Smooth muscle cell (in vitro differentiated cells): ENCODE measurements around the gene CSF1R. TPM values are rescaled to one million over a fixed set of nuclear protein-coding genes. Genes with fewer than 3 reads are reported as not detected.

Source experiments
- DNase-seq: peaks from one replicate; lab custom pipeline; 2025; ENCODE audit not compliant: unreplicated experiment; lab: John Stamatoyannopoulos, UW
- H2AFZ ChIP-seq: fragments of 200-600 bp; sonication (generic); 2 replicates; pipeline ENCODE4 v1.6.0; 2016; ENCODE audit warnings: antibody characterized with exemption, low read depth, mild to moderate bottlenecking
- H3F3A ChIP-seq: fragments of 200-600 bp; sonication (generic); 2 replicates; pipeline ENCODE4 v1.6.0; 2017; ENCODE audit warnings: antibody characterized with exemption, low read depth
- H3K27ac ChIP-seq: fragments of 200-600 bp; sonication (generic); 2 replicates; pipeline ENCODE4 v1.5.1; 2016; ENCODE audit warnings: low read depth, mild to moderate bottlenecking
- H3K27me3 ChIP-seq: fragments of 200-600 bp; sonication (generic); 2 replicates; pipeline ENCODE4 v1.6.1; 2016; ENCODE audit warnings: low read depth, mild to moderate bottlenecking
- H3K36me3 ChIP-seq: fragments of 200-600 bp; sonication (generic); 2 replicates; pipeline ENCODE4 v1.5.1; 2016; ENCODE audit warnings: low read depth
- H3K4me1 ChIP-seq: fragments of 200-600 bp; sonication (generic); 2 replicates; pipeline ENCODE4 v1.5.1; 2016; ENCODE audit warnings: low read depth
- H3K4me2 ChIP-seq: fragments of 200-600 bp; sonication (generic); 2 replicates; pipeline ENCODE4 v1.6.0; 2016; ENCODE audit warnings: mild to moderate bottlenecking
- H3K4me3 ChIP-seq: fragments of 200-600 bp; sonication (generic); 2 replicates; pipeline ENCODE4 v1.5.1; 2016; ENCODE audit warnings: mild to moderate bottlenecking
- H3K79me2 ChIP-seq: fragments of 200-600 bp; sonication (generic); 2 replicates; pipeline ENCODE4 v1.6.0; 2016; ENCODE audit warnings: low read depth, mild to moderate bottlenecking
- H3K9ac ChIP-seq: fragments of 200-600 bp; sonication (generic); 2 replicates; pipeline ENCODE4 v1.6.0; 2016; ENCODE audit warnings: low read depth
- H3K9me3 ChIP-seq: fragments of 200-600 bp; sonication (generic); replicated peaks from 2 replicates; pipeline ENCODE4 v1.5.1; 2016; ENCODE audit warnings: low read depth
- H4K20me1 ChIP-seq: fragments of 200-600 bp; sonication (generic); 2 replicates; pipeline ENCODE4 v1.6.0; 2016; ENCODE audit warnings: low read depth
- CTCF ChIP-seq: fragments of 200-600 bp; sonication (generic); IDR thresholded peaks from 2 replicates; pipeline ENCODE4 v1.5.1; 2017; ENCODE audit warnings: borderline replicate concordance, mild to moderate bottlenecking, antibody characterized with exemption; ENCODE audit not compliant: insufficient read depth, poor library complexity, severe bottlenecking
- WGBS: methylation state at CpG from one replicate; pipeline ENCODE4 v1.1.7; 2016; ENCODE audit warnings: low lambda C conversion rate; 5-methylcytosine and 5-hydroxymethylcytosine counted together
- polyA plus RNA-seq: library from polyadenylated mRNA; unstranded; fragments of >200 nt; fragmentation: Nextera tagmentation; extraction: Ambion mirVana; gene quantifications from 2 replicates; pipeline ENCODE4 v1.2.1, GENCODE V29; 2016
- total RNA-seq: library from RNA; depleted of rRNA; stranded (reverse); fragments of >200 nt; gene quantifications from 2 replicates; pipeline ENCODE4 v1.2.3, GENCODE V29; 2014

Gene CSF1R
- total and polyA plus RNA-seq, 2 experiments from 2014 or later, result 2.2 to 3.9 TPM

DNA sequence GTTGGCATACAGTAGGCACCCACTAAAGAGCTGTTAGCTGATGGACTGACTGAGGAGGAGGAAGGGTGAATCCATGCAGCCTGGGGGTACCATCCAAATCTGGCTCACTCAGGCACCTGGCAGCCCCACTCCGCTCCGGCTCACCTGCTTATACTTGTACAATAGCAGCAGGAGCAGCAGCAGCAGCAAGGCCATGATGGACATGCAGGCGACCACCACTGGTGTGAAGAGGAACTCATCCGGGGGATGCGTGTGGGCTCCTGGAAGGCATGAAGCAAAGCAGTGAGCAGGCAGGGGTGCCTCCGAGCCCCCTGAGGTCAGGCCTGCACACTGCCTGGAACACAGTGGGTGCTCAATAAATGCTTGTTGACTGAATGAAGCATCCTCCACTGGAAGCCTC is 18.3 kb downstream of the CSF1R start:
- Histone ChIP-seq H3K27me3 (no peaks in the 10 kb centered on the region), H3K27ac (no peak overlapping the region), H3F3A (peaks cover 7% of the 10 kb centered on the region), H4K20me1 (no peaks in the 10 kb centered on the region), H3K4me1 (peaks cover 23% of the 10 kb centered on the region), H3K9me3 (no peaks in the 10 kb centered on the region), H2AFZ (no peak overlapping the region), H3K79me2 (no peaks in the 10 kb centered on the region), H3K36me3 (no peaks in the 10 kb centered on the region), H3K4me2 (no peak overlapping the region), H3K4me3 (no peak overlapping the region), H3K9ac (no peak overlapping the region)
- DNase-seq, result no peak
- 97% methylated on average over 6 of the region's 6 CpGs for WGBS
- TF ChIP-seq CTCF, result no peak

DNA sequence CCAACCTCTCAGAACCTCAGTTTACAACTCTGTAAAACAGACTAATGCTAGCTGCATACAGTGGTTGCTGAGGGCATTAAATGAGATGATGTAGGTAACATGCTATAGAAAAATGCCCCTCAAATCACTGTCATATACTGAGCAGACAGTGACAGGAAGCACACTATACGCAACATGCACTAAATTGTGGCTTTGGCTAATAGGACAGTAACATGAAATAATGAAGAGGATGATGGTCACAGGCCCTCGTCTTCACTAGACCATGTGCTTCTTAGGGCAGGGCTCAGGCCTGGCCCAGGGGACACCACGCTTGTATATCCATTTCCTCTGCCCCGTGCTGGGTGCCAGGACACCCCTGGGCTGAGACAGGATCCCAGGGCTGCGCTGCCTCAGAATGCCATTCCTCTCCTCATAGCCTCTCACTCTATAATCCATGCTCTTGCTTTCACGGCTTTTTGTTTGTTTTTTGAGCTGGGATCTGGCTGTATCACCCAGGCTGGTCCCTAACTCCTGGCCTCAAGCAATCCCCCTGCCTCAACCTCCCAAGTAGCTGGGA is 18.9 kb downstream of the CSF1R start:
- peak overlapping the region; percentile 76 for H3K27ac ChIP-seq
- no peaks in the 10 kb centered on the region for H3K9me3 ChIP-seq
- H3K36me3 ChIP-seq, result no peaks in the 10 kb centered on the region
- TF ChIP-seq CTCF, result no peak
- H4K20me1 ChIP-seq, result no peaks in the 10 kb centered on the region
- H3F3A ChIP-seq, result peaks cover 7% of the 10 kb centered on the region
- 84% methylated on average over 6 of the region's 6 CpGs for WGBS
- no peak overlapping the region for H2AFZ ChIP-seq
- H3K27me3 ChIP-seq, result no peaks in the 10 kb centered on the region
- no peak overlapping the region for H3K4me3 ChIP-seq
- H3K9ac ChIP-seq, result peak overlapping the region; percentile 10
- peaks cover 23% of the 10 kb centered on the region for H3K4me1 ChIP-seq
- no peak for DNase-seq
- peak overlapping the region; percentile 24 for H3K4me2 ChIP-seq
- H3K79me2 ChIP-seq, result no peaks in the 10 kb centered on the region

GRCh38 chr5:150066901-150067396 is 19.4 kb downstream of the CSF1R start:
- no peaks in the 10 kb centered on the region for H3K27me3 ChIP-seq
- DNase-seq, result no peak
- peak overlapping the region; percentile 76 for H3K27ac ChIP-seq
- no peak for TF ChIP-seq CTCF
- H3K4me3 ChIP-seq, result no peak overlapping the region
- no peaks in the 10 kb centered on the region for H3K36me3 ChIP-seq
- no peak overlapping the region for H2AFZ ChIP-seq
- no peaks in the 10 kb centered on the region for H4K20me1 ChIP-seq
- no peaks in the 10 kb centered on the region for H3K79me2 ChIP-seq
- no peaks in the 10 kb centered on the region for H3K9me3 ChIP-seq
- WGBS, result 71% methylated on average over 2 of the region's 2 CpGs
- H3K4me1 ChIP-seq, result peaks cover 23% of the 10 kb centered on the region
- H3F3A ChIP-seq, result peaks cover 7% of the 10 kb centered on the region
- H3K9ac ChIP-seq, result peak overlapping the region; percentile 10
- peak overlapping the region; percentile 24 for H3K4me2 ChIP-seq

DNA sequence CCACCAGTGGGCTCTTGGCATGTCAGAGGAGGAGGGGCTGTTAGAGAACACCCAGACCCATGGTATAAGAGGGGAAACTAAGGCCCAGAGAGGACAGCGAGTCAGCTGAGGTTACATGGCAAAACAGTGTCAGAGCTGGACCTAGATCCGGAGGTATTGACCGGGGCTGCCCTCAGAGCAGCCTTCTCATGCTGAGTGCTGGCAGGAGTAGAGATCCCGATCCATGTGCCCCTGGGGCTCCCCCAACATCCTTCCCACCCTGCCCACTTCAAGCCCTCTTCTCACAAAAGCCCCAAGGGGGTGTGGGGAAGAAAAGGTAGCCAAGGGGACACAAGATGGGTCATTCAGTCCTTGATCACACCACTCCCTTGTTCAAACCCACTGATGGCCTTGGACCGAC is 19.9 kb downstream of the CSF1R start:
- Histone ChIP-seq H3K36me3 (no peaks in the 10 kb centered on the region), H3K4me1 (peaks cover 23% of the 10 kb centered on the region), H3F3A (peaks cover 7% of the 10 kb centered on the region), H3K4me2 (peak overlapping the region; percentile 24), H3K9ac (peak overlapping the region; percentile 22), H3K9me3 (no peaks in the 10 kb centered on the region), H3K27ac (peak overlapping the region; percentile 76), H2AFZ (no peak overlapping the region), H3K4me3 (no peak overlapping the region), H4K20me1 (no peaks in the 10 kb centered on the region), H3K79me2 (no peaks in the 10 kb centered on the region), H3K27me3 (no peaks in the 10 kb centered on the region)
- DNase-seq, result no peak
- no peak for TF ChIP-seq CTCF
- 100% methylated on average over 4 of the region's 5 CpGs for WGBS
